HepG2 (cell line): Measurements from ENCODE around the gene PCGF3. TPM values are rescaled to one million over a fixed set of nuclear protein-coding genes. Genes with fewer than 3 reads are reported as not detected.
"Not testable (repeated sequence)": the region's sequence is repeated elsewhere in the genome, so short reads cannot be mapped to it uniquely, and the experiment has no call there.

Experiments
- ATAC-seq: fragments of 200-7000 bp; cut with Tn5 transposase; 3 replicates; pipeline ENCODE4 v1.9.1; 2020; ENCODE audit warnings: mild to moderate bottlenecking, moderate library complexity
- BruUV-seq: library from RNA; stranded (reverse); fragments of 400-500 nt; replicated peaks from 2 replicates; lab custom pipeline; 2021; lab: Mats Ljungman, UMichigan
- CTCF ChIA-PET: fragments of 300-600 bp; formaldehyde crosslinking; extraction: SDS; loops from one replicate; lab custom pipeline; 2021; ENCODE audit warnings: low total read pairs, inconsistent platforms, low intra/inter-chr PET ratio; lab: Yijun Ruan, JAX
- POLR2A ChIA-PET: fragments of 350-600 bp; sonication (Branson Sonifier 250); formaldehyde crosslinking; loops from one replicate; lab custom pipeline; 2020; ENCODE audit warnings: antibody characterized with exemption, inconsistent platforms; lab: Yijun Ruan, JAX
- DNase-seq: peaks from one replicate; pipeline ENCODE4 v3.0.0-alpha.2; 2015; ENCODE audit warnings: low spot score
- FAIRE-seq: peaks from 3 replicates; lab custom pipeline; 2011; peaks lifted over from hg19 to GRCh38; lab: Jason Lieb, UNC
- H2AFZ ChIP-seq: one replicate; pipeline ENCODE4 v1.6.1; 2011; ENCODE audit warnings: low read length, inconsistent platforms
- H3K27ac ChIP-seq: fragments of 300-600 bp; 3 replicates; pipeline ENCODE4 v1.8.0; 2011; ENCODE audit warnings: mixed run types, mild to moderate bottlenecking, mixed read lengths, low read length, inconsistent platforms; ENCODE audit not compliant: insufficient read depth; ENCODE audit errors: extremely low read length
- H3K27me3 ChIP-seq, 2 experiments: fragments of 200-600 bp in 1 of 2; 2 replicates in 1 of 2; 3 replicates in 1 of 2; pipeline versions ENCODE4 v1.6.0 to v1.8.0; 2011; ENCODE audit warnings: low read length in 2 of 2, mild to moderate bottlenecking in 2 of 2, moderate library complexity in 2 of 2, inconsistent platforms in 1 of 2; ENCODE audit not compliant: insufficient read depth in 2 of 2, control insufficient read depth in 1 of 2
- H3K36me3 ChIP-seq, 2 experiments: fragments of 200-600 bp in 1 of 2; replicated peaks in 1 of 2; 2 replicates in 1 of 2; 3 replicates in 1 of 2; pipeline versions ENCODE4 v1.5.1 to v1.8.0; 2011; ENCODE audit warnings: low read length in 2 of 2, inconsistent platforms in 1 of 2; ENCODE audit not compliant: insufficient read depth in 2 of 2, control insufficient read depth in 1 of 2
- H3K4me1 ChIP-seq: 2 replicates; pipeline ENCODE4 v1.5.1; 2012; ENCODE audit warnings: low read length, inconsistent platforms; ENCODE audit not compliant: insufficient read depth
- H3K4me2 ChIP-seq: 2 replicates; pipeline ENCODE4 v1.6.0; 2011; ENCODE audit warnings: low read depth, low read length, inconsistent platforms
- H3K4me3 ChIP-seq, 3 experiments: fragments of 200-600 bp in 1 of 3; sonication (generic), shearing (Covaris generic) in 1 of 3; replicated peaks in 1 of 3; 2 replicates each; pipeline ENCODE4 v1.5.1; 2011 to 2016; ENCODE audit warnings: low read length in 3 of 3, inconsistent platforms in 2 of 3, low read depth in 2 of 3, mild to moderate bottlenecking in 2 of 3, control low read depth in 1 of 3, mixed read lengths in 1 of 3; ENCODE audit not compliant: insufficient read depth in 1 of 3
- H3K79me2 ChIP-seq: one replicate; pipeline ENCODE4 v1.6.1; 2011; ENCODE audit warnings: low read length, inconsistent platforms; ENCODE audit not compliant: insufficient read depth
- H3K9ac ChIP-seq: 2 replicates; pipeline ENCODE4 v1.6.0; 2011; ENCODE audit warnings: mild to moderate bottlenecking, low read depth, low read length, inconsistent platforms; ENCODE audit not compliant: insufficient read depth
- H3K9me3 ChIP-seq: 2 replicates; pipeline ENCODE4 v1.5.1; 2012; ENCODE audit warnings: mild to moderate bottlenecking, low read length
- H4K20me1 ChIP-seq: 2 replicates; pipeline ENCODE4 v1.6.0; 2011; ENCODE audit warnings: inconsistent platforms, mild to moderate bottlenecking, low read length, moderate library complexity; ENCODE audit not compliant: insufficient read depth
- BATF2 ChIP-seq: sonication (generic); formaldehyde crosslinking; IDR thresholded peaks from 2 replicates; pipeline ENCODE4 v1.8.0; 2022; ENCODE audit warnings: mild to moderate bottlenecking, missing genetic modification reagents, moderate library complexity
- ISL2 ChIP-seq: sonication (generic); formaldehyde crosslinking; IDR thresholded peaks from 2 replicates; pipeline ENCODE4 v1.5.0; 2020; ENCODE audit warnings: missing genetic modification reagents
- PRDM15 ChIP-seq: sonication (generic); formaldehyde crosslinking; IDR thresholded peaks from 2 replicates; pipeline ENCODE4 v1.4.0; 2020; ENCODE audit warnings: missing genetic modification reagents
- RFXANK ChIP-seq: IDR thresholded peaks from 2 replicates; pipeline ENCODE4 v1.6.1; 2016
- SATB2 ChIP-seq: sonication (generic); formaldehyde crosslinking; IDR thresholded peaks from 2 replicates; pipeline ENCODE4 v1.5.0; 2020; ENCODE audit warnings: missing genetic modification reagents
- TIGD3 ChIP-seq: sonication (generic); formaldehyde crosslinking; IDR thresholded peaks from 2 replicates; pipeline ENCODE4 v1.5.1; 2020; ENCODE audit warnings: mild to moderate bottlenecking, missing genetic modification reagents, borderline replicate concordance
- ZNF235 ChIP-seq: sonication (generic); formaldehyde crosslinking; IDR thresholded peaks from 2 replicates; pipeline ENCODE4 v1.8.1; 2023; ENCODE audit warnings: mild to moderate bottlenecking, missing genetic modification reagents, borderline replicate concordance
- WGBS: methylation state at CpG from one replicate; pipeline ENCODE4 v1.1.6; 2017; ENCODE audit warnings: low lambda C conversion rate; 5-methylcytosine and 5-hydroxymethylcytosine counted together
- in situ Hi-C: cut with HindIII; loops from 2 replicates; pipeline ENCODE4 v1.10.0; 2017; ENCODE audit warnings: low pct_unique_long_range_greater_than_20kb; ENCODE audit not compliant: extremely low pct_ligation_motif_present
- intact Hi-C: fragments of 100-400 bp; cut with micrococcal nuclease; formaldehyde crosslinking; loops from one replicate; pipeline ENCODE4 v1.10.0; 2022; ENCODE audit not compliant: unreplicated experiment
- polyA plus RNA-seq, 8 experiments: library from polyadenylated mRNA; depleted of rRNA in 3 of 8; stranded (reverse) in 7 of 8; unstranded in 1 of 8; fragments of >200 nt; fragmentation: Illumina TruSeq in 4 of 8; extraction: Trizol in 4 of 8; gene quantifications; 2 replicates each; pipeline versions ENCODE4 v1.2.1 to v1.2.3, GENCODE V29; 2011 to 2016; ENCODE audit warnings: low read depth in 4 of 8, missing spikeins in 1 of 8, mixed read lengths in 1 of 8; ENCODE audit not compliant: insufficient read depth in 1 of 8
- total RNA-seq, 5 experiments: library from RNA; depleted of rRNA; stranded (reverse); fragments of >200 nt; fragmentation: Illumina TruSeq; extraction: Trizol; gene quantifications; 2 replicates each; pipeline ENCODE4 v1.2.3, GENCODE V29; 2016; ENCODE audit warnings: low read depth in 1 of 5

Gene PCGF3
- total and polyA plus RNA-seq, 2 of the 13 experiments (the other 11 are each of a cell fraction or from before 2014, with no cell fraction given), result 28.6 to 66.2 TPM

GRCh38 chr4:669806-670559, 35.6 kb upstream of the PCGF3 start:
- H3K9ac ChIP-seq, H3K4me2 ChIP-seq, in situ Hi-C loops, H3K4me3 ChIP-seq, CTCF ChIA-PET, H3K27ac ChIP-seq, H2AFZ ChIP-seq, DNase-seq, POLR2A ChIA-PET, FAIRE-seq, BruUV-seq, ATAC-seq, H3K9me3 ChIP-seq, H4K20me1 ChIP-seq: not testable (repeated sequence)
- peaks cover 3 to 22% of the 10 kb centered on the region in 2 experiments; a peak in 4 of 5 replicates for H3K27me3 ChIP-seq
- peaks cover 3 to 12% of the 10 kb centered on the region in 2 experiments; a peak in 4 of 5 replicates for H3K36me3 ChIP-seq
- H3K79me2 ChIP-seq, result peaks cover 13% of the 10 kb centered on the region
- WGBS, result 93% methylated on average over 11 of the region's 11 CpGs
- intact Hi-C loops, result loop anchor here (10.0 kb wide), 1 partner anchor 195 kb away; no protein-coding TSS in a partner anchor
- H3K4me1 ChIP-seq, result peaks cover 27% of the 10 kb centered on the region

- H3K9ac ChIP-seq, result no peak overlapping the region
- H3K9me3 ChIP-seq, result no peaks in the 10 kb centered on the region
- TF ChIP-seq TIGD3 (CRISPR knock-in tag) (no peak), SATB2 (CRISPR knock-in tag) (no peak), RFXANK (no peak), ISL2 (CRISPR knock-in tag) (no peak), ZNF235 (CRISPR knock-in tag) (no peak), BATF2 (CRISPR knock-in tag) (no peak), PRDM15 (CRISPR knock-in tag) (no peak)
- TF ChIP-seq, all 625 proteins: peak for 0
- Histone ChIP-seq H3K27me3 (peaks cover 0 to 4% of the 10 kb centered on the region in 2 experiments; a peak in 2 of 5 replicates), H3K4me1 (peaks cover 35% of the 10 kb centered on the region), H2AFZ (no peak overlapping the region), H4K20me1 (no peaks in the 10 kb centered on the region; the same call in 1 of the 2 replicates), H3K4me3 (no peak overlapping the region), H3K27ac (no peak overlapping the region), H3K79me2 (peaks cover 16% of the 10 kb centered on the region), H3K4me2 (no peak overlapping the region), H3K36me3 (peaks cover 3 to 12% of the 10 kb centered on the region in 2 experiments; a peak in 4 of 5 replicates)
- intact Hi-C loops, result loop anchor here (10.0 kb wide), 1 partner anchor 197 kb away; no protein-coding TSS in a partner anchor
- in situ Hi-C loops, result no loop called here
- no CpG with 5 or more reads among the region's 3 CpGs for WGBS
- CTCF ChIA-PET, result no interaction called here
- ATAC-seq, result no peak
- FAIRE-seq, result no peak
- no TSS peak for BruUV-seq
- no peak for DNase-seq
- POLR2A ChIA-PET, result no interaction called here
Measured at GRCh38 chr4:671769-672168, 33.9 kb upstream of the PCGF3 start.
